ENCODE measurements around the gene RPUSD3. TPM values are rescaled to one million over a fixed set of nuclear protein-coding genes. Genes with fewer than 3 reads are reported as not detected.

The RPUSD3 gene
- total RNA-seq, 1 donor from 2014 or later, result 71.1 TPM

- DNase-seq (ENCODE audit: low spot score), result no peak
- H3K9me3 Mint-ChIP-seq, result no peaks in the 10 kb centered on the region
- peaks cover 11% of the 10 kb centered on the region for H3K4me1 Mint-ChIP-seq (ENCODE audit: low read depth)
- intact Hi-C loops (cut with micrococcal nuclease), result no loop called here
- no peaks in the 10 kb centered on the region for H3K27me3 Mint-ChIP-seq (ENCODE audit: low read depth)
- no peak overlapping the region for H3K4me3 Mint-ChIP-seq (ENCODE audit: low read depth)
- H3K36me3 Mint-ChIP-seq (ENCODE audit: low read depth), result peaks cover 67% of the 10 kb centered on the region
- no peak overlapping the region for H3K27ac Mint-ChIP-seq
These were observed 5.0 kb downstream of the RPUSD3 start for GRCh38 chr3:9838856-9839255.

- DNase-seq (ENCODE audit: low spot score), result no peak
- H3K36me3 Mint-ChIP-seq (ENCODE audit: low read depth), result peaks cover 67% of the 10 kb centered on the region
- no peak overlapping the region for H3K27ac Mint-ChIP-seq
- H3K27me3 Mint-ChIP-seq (ENCODE audit: low read depth), result no peaks in the 10 kb centered on the region
- H3K9me3 Mint-ChIP-seq, result no peaks in the 10 kb centered on the region
- H3K4me3 Mint-ChIP-seq (ENCODE audit: low read depth), result no peak overlapping the region
- intact Hi-C loops (cut with micrococcal nuclease), result no loop called here
- peaks cover 10% of the 10 kb centered on the region for H3K4me1 Mint-ChIP-seq (ENCODE audit: low read depth)
These were observed 5.9 kb downstream of the RPUSD3 start for GRCh38 chr3:9837701-9838582.

- Mint-ChIP-seq H3K27ac (no peak overlapping the region), H3K27me3 (ENCODE audit: low read depth) (no peaks in the 10 kb centered on the region), H3K36me3 (ENCODE audit: low read depth) (peaks cover 58% of the 10 kb centered on the region), H3K4me1 (ENCODE audit: low read depth) (peaks cover 1% of the 10 kb centered on the region), H3K9me3 (no peaks in the 10 kb centered on the region), H3K4me3 (ENCODE audit: low read depth) (no peak overlapping the region)
- intact Hi-C loops (cut with micrococcal nuclease), result no loop called here
- no peak for DNase-seq (ENCODE audit: low spot score)
These were observed 9.1 kb downstream of the RPUSD3 start for GRCh38 chr3:9834520-9835380.

GRCh38 chr3:9833078-9833477 is 10.7 kb downstream of the RPUSD3 start:
- H3K36me3 Mint-ChIP-seq (ENCODE audit: low read depth), result peaks cover 59% of the 10 kb centered on the region
- H3K4me3 Mint-ChIP-seq (ENCODE audit: low read depth), result no peak overlapping the region
- H3K27ac Mint-ChIP-seq, result no peak overlapping the region
- H3K4me1 Mint-ChIP-seq (ENCODE audit: low read depth), result peaks cover 1% of the 10 kb centered on the region
- intact Hi-C loops (cut with micrococcal nuclease), result no loop called here
- DNase-seq (ENCODE audit: low spot score), result no peak
- no peaks in the 10 kb centered on the region for H3K27me3 Mint-ChIP-seq (ENCODE audit: low read depth)
- H3K9me3 Mint-ChIP-seq, result no peaks in the 10 kb centered on the region

- no peak overlapping the region for H3K27ac Mint-ChIP-seq
- intact Hi-C loops (cut with micrococcal nuclease), result no loop called here
- H3K36me3 Mint-ChIP-seq (ENCODE audit: low read depth), result peaks cover 60% of the 10 kb centered on the region
These were observed 12.6 kb downstream of the RPUSD3 start for GRCh38 chr3:9831253-9831652.

GRCh38 chr3:9828801-9829755 is 14.7 kb downstream of the RPUSD3 start:
- DNase-seq (ENCODE audit: low spot score), result no peak
- Mint-ChIP-seq H3K36me3 (ENCODE audit: low read depth) (peaks cover 40% of the 10 kb centered on the region), H3K9me3 (no peaks in the 10 kb centered on the region), H3K27me3 (ENCODE audit: low read depth) (no peaks in the 10 kb centered on the region), H3K4me1 (ENCODE audit: low read depth) (peaks cover 1% of the 10 kb centered on the region), H3K4me3 (ENCODE audit: low read depth) (no peak overlapping the region), H3K27ac (no peak overlapping the region)
- intact Hi-C loops (cut with micrococcal nuclease), result no loop called here

More at GRCh38 chr3:9831253-9831652, 12.6 kb downstream of the RPUSD3 start:
- DNase-seq (ENCODE audit: low spot score), result no peak
- Mint-ChIP-seq H3K9me3 (no peaks in the 10 kb centered on the region), H3K27me3 (ENCODE audit: low read depth) (no peaks in the 10 kb centered on the region), H3K4me1 (ENCODE audit: low read depth) (peaks cover 1% of the 10 kb centered on the region), H3K4me3 (ENCODE audit: low read depth) (no peak overlapping the region)

GRCh38 chr3:9826815-9827573 is 16.8 kb downstream of the RPUSD3 start:
- H3K4me1 Mint-ChIP-seq (ENCODE audit: low read depth), result peaks cover 1% of the 10 kb centered on the region
- no peak overlapping the region for H3K4me3 Mint-ChIP-seq (ENCODE audit: low read depth)
- H3K27me3 Mint-ChIP-seq (ENCODE audit: low read depth), result no peaks in the 10 kb centered on the region
- H3K27ac Mint-ChIP-seq, result no peak overlapping the region
- no peak for DNase-seq (ENCODE audit: low spot score)
- H3K36me3 Mint-ChIP-seq (ENCODE audit: low read depth), result peaks cover 36% of the 10 kb centered on the region
- intact Hi-C loops (cut with micrococcal nuclease), result no loop called here
- H3K9me3 Mint-ChIP-seq, result no peaks in the 10 kb centered on the region

GRCh38 chr3:9825451-9826040 is 18.3 kb downstream of the RPUSD3 start:
- intact Hi-C loops (cut with micrococcal nuclease), result no loop called here
- Mint-ChIP-seq H3K4me1 (ENCODE audit: low read depth) (no peaks in the 10 kb centered on the region), H3K27me3 (ENCODE audit: low read depth) (no peaks in the 10 kb centered on the region), H3K27ac (no peak overlapping the region), H3K36me3 (ENCODE audit: low read depth) (peaks cover 33% of the 10 kb centered on the region), H3K9me3 (no peaks in the 10 kb centered on the region), H3K4me3 (ENCODE audit: low read depth) (no peak overlapping the region)
- no peak for DNase-seq (ENCODE audit: low spot score)

- peaks cover 5% of the 10 kb centered on the region for H3K4me1 Mint-ChIP-seq (ENCODE audit: low read depth)
- no peak overlapping the region for H3K4me3 Mint-ChIP-seq (ENCODE audit: low read depth)
- H3K36me3 Mint-ChIP-seq (ENCODE audit: low read depth), result peaks cover 16% of the 10 kb centered on the region
- H3K27ac Mint-ChIP-seq, result no peak overlapping the region
- DNase-seq (ENCODE audit: low spot score), result no peak
- no peaks in the 10 kb centered on the region for H3K9me3 Mint-ChIP-seq
- no peaks in the 10 kb centered on the region for H3K27me3 Mint-ChIP-seq (ENCODE audit: low read depth)
- intact Hi-C loops (cut with micrococcal nuclease), result no loop called here
These were observed 22.9 kb downstream of the RPUSD3 start for GRCh38 chr3:9820946-9821345.

GRCh38 chr3:9820543-9820942 is 23.3 kb downstream of the RPUSD3 start:
- Mint-ChIP-seq H3K9me3 (no peaks in the 10 kb centered on the region), H3K27me3 (ENCODE audit: low read depth) (no peaks in the 10 kb centered on the region), H3K36me3 (ENCODE audit: low read depth) (peaks cover 17% of the 10 kb centered on the region), H3K4me1 (ENCODE audit: low read depth) (peaks cover 5% of the 10 kb centered on the region), H3K4me3 (ENCODE audit: low read depth) (no peak overlapping the region), H3K27ac (no peak overlapping the region)
- intact Hi-C loops (cut with micrococcal nuclease), result no loop called here
- no peak for DNase-seq (ENCODE audit: low spot score)

- no peaks in the 10 kb centered on the region for H3K9me3 Mint-ChIP-seq
- H3K27ac Mint-ChIP-seq, result no peak overlapping the region
- H3K27me3 Mint-ChIP-seq (ENCODE audit: low read depth), result no peaks in the 10 kb centered on the region
- peaks cover 17% of the 10 kb centered on the region for H3K36me3 Mint-ChIP-seq (ENCODE audit: low read depth)
- no peak for DNase-seq (ENCODE audit: low spot score)
- H3K4me1 Mint-ChIP-seq (ENCODE audit: low read depth), result peaks cover 5% of the 10 kb centered on the region
- H3K4me3 Mint-ChIP-seq (ENCODE audit: low read depth), result no peak overlapping the region
- intact Hi-C loops (cut with micrococcal nuclease), result no loop called here
These were observed 25.0 kb downstream of the RPUSD3 start for GRCh38 chr3:9818666-9819335.
